GM21360 (cell line): ENCODE measurements around the gene CTNNBL1.

Experiments used
- ATAC-seq: cut with Tn5 transposase; IDR thresholded peaks from one replicate; pipeline ENCODE4 v1.9.1; 2021; ENCODE audit warnings: mild to moderate bottlenecking, moderate library complexity; ENCODE audit not compliant: unreplicated experiment

The CTNNBL1 gene

DNA sequence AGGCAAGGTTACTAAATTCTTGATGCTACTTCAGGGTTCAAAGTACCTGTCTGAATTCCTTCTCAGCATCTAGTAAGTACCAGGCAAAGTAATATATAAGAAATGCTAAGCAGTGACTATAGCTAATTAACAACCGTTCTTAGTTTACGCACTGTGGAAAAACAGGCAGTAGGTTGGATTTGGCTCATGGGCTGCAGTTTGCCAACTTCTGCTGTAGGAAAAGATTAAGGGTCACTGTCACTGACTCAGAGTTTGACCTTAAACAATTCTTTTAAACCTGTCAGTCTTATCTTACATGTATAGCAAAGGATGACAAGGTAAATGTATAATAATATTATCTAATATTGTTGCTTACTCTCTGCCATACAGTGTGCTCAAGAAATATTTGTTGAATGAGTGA, 42.3 kb downstream of the CTNNBL1 start:
- ATAC-seq, result no peak

DNA sequence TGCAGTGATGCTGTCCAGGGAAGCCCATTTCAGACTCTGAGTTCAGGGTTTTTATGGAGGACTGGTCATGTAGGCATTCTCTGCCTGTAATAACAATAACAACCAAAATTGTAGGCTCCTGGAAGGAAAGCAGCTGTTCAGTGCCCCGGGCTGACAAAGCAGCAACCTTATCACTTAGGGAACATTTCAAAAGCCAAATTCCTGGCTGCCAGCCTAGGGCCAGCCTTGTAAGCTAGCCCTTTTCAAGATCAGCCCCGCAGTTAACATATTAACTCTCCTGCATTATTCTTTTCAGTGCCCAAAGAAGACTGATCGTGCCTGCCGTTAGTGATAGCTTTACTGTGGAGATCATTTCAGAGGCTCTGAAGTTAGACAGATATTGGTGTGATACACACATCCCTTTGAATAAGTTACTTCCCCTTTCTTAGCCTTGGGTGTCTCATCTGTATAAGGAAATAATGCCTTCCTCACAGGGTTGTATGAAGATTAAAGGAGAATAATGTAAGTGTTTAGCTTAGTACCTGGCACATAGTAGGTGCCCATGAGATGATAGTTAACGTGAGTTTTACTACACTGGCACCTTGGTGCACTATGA, 44.1 kb downstream of the CTNNBL1 start:
- ATAC-seq, result no peak

DNA sequence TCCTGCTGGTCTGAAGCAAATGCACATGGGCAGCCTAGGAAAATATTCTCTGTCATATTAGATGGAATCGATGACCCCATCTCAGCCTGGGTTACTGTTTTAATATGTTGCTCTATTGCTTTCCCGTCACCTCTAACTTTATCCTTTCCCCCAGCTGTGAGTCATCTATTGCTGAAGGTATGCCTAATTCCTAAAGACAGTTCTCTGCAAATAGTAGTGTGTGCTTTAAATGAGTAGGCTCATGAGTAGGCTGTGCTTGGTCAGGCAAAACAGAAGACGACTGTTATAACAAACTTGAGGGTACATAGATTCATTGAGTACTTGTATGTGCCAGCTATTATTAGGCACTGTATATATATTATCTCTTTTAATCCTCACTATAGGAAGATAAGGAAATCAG, 47.2 kb downstream of the CTNNBL1 start:
- ATAC-seq, result no peak

DNA sequence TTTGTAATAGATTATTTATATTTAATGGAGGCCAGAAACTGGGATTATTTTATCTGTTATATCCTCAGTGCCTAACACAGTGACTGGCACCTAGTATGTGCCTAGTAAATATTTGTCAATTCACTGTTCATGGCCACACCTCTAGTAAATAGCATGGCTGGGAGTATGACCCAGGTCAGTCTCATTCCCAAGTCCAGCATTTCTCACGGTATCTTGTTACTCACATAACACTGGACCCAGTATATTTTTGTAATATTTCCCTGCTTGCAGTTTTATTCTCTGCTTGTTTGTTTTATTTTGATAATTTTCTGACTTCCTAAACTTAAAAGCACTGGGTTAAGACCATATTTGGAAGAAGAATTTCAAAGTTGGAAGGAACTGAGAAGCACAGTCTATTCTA, 47.7 kb downstream of the CTNNBL1 start:
- no peak for ATAC-seq

DNA sequence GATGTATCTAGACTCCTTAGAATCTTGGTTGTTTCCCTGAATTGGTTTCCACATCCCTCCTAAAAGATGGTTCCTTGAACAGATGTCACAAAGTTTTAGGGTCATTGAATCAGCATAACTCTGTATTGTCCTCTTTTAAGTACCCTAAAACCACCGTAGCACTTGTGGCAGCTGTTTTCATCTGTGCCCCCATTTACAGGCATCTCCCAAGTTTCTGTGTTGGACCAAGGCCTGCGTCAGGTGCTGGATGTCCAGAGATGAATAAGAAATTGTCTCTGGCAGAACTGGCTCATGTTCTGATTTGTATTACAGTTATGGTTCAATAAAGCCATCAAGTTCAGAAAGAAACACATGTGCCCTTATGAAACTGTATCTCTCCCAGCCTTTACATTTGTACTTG, 48.3 kb downstream of the CTNNBL1 start:
- no peak for ATAC-seq

DNA sequence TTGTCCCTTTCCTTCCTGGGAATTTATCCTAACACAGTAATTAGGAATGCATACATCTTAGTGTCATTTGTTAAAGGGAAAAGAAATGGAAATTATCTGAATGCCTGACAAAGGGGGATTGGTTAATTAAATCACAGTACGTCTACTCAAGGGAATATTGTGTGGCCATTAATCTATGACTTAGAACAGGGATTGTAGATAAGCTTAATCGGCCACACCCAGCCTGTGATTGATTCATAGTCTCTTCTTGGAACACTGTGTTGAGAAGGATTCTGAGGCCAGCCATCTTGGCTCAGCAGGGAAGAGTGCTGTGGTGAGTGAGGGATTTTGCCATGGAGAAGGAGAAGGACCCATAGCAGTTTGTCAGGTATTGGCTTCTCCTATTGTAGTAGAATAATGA, 50.5 kb downstream of the CTNNBL1 start:
- no peak for ATAC-seq

DNA sequence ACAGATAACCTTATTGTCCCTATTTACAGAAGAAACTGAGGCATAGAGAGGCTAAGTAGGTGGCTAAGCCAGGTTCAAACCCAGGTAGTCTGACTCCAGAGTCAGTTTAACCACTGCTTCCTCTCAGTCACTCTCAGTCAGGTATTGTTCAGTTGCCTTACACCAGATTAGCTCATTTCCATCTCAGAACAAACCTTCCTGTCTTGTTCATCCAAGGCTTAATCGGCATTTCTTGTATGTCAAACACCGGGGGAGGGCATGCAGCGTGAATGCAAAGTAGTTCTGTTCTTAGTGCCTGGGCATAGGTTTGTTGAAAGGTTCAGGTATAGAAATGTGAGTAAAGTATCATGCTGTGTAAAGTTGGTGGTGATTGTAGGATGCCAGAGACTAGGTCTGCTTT, 51.7 kb downstream of the CTNNBL1 start:
- no peak for ATAC-seq

DNA sequence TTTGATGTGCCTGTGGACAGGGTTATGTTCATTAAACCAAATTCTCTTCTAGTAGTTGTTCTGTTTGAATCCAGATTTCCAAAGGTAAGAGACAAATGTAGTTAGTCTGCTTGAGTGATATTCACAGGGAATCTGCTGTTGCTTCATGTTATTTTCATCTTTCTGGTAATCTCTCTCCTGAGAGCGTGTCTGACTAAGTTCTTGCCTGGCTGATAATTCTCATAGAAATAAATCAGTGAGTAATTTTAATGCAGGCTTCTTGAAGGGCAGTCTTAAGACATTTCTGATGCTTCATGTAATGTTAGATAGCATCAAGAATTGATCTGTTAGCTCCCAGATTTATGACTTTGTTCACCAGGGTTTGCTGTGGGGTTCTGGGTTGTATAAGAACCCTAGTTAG, 54.2 kb downstream of the CTNNBL1 start:
- ATAC-seq, result no peak

DNA sequence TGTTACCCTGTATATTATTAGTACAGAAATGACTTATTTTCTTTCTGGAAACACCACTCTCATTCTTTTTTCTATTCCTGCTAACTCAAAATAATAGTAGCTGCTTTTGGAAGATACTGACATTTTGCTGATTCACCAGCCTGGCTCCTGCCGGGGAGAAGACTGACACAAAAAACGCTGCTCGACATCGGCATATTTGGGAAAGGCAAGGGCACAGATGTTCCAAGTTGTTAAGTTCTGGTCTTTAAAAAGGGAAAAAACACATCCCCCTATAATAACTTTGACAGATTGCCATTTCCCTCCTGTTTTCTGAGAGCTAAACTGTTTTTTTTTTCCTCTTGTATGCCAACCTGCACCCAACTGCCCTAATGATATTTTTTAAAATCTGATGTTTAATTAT, 55.4 kb downstream of the CTNNBL1 start:
- ATAC-seq, result no peak

DNA sequence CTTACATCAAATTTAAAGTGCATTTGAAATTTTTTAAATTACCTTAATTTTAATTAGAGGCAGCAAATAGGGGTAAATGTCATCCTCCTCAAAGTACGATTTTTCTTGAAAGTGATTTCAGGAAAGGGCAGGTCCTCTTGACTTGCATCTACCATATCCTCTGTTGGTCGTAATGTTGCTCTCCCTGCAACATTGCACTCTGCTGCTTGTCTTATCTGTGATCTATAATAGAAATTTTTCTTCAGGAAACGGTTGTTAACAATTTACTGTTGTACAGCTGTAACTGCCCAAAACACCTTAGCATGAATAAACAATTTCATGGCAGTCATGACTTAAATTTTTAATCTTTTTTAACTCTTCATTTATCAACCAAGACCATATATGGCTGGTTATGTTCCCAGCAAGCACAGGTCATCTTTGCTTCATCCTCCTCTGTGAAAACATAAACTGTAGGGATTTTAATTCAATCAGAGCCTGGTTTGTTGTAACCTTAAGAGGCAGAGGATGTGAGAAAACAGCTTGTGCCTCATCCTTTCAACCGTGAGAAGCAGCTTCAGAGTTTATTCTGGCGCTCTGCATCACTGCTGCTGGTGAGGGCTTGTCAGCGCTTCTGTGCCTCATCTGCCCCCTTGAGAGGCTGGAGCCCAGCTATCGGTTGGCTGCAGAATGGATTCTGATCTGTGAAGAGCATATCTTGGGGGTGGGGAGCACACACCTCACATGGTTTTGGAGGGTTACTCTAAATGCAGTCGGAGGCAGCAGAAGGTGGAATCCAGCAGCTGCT, 56.0 kb downstream of the CTNNBL1 start:
- ATAC-seq, result no peak

DNA sequence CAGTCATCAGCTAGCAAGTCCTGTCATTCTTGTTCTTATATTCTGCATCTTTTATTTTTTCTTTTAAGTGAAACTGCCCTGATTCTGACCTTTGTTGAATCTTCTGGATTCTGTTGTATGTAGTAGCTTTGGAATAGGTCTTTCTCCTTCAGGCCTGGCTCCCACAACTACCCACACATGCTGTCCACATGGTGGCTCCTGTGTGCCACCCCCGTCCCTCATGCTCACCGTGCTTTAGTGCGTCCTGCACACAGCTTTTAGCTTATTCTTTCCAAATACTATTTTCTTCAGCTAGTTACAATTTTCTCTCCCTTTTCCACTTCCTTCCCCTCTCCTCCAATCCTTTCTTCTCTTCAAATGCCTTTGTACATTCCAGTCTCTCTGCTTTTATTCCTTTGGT, 61.8 kb downstream of the CTNNBL1 start:
- no peak for ATAC-seq

DNA sequence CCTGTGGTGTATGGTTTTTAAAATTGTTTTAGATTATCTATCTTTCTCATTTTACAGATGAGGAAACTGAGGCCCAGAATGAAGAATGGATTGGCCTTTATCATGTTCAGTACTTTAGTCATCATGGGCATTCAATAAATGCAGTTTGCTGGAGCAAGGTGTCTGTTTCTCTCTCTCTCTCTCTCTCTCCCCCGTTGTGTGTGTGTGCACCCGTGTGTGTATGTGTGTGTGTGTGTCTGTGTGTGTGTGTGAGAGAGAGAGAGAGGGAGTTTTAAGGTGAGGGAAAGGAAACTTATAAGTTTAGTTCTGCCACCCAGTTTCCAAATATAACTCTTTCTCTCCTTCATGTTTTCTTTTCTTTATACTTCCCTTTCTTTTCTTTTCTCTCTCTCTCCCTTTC, 62.4 kb downstream of the CTNNBL1 start:
- no peak for ATAC-seq

DNA sequence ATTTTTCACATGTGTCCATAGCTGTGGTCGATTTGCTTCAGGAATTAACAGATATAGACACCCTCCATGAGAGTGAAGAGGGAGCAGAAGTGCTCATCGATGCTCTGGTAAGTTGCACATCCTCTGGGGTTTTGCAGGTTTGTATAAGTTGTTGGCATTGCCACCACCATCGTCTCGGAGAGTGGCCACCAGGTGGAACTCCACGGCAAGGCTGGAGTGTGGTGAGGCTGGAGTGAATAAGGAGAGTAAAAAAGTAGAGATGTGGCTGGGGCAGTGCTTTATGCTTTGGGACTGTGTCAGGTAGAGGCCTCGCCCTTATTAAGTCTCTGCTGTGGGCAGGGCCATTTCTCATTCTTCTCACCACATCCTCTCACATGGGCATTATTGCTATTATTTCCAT, 63.7 kb downstream of the CTNNBL1 start:
- no peak for ATAC-seq

DNA sequence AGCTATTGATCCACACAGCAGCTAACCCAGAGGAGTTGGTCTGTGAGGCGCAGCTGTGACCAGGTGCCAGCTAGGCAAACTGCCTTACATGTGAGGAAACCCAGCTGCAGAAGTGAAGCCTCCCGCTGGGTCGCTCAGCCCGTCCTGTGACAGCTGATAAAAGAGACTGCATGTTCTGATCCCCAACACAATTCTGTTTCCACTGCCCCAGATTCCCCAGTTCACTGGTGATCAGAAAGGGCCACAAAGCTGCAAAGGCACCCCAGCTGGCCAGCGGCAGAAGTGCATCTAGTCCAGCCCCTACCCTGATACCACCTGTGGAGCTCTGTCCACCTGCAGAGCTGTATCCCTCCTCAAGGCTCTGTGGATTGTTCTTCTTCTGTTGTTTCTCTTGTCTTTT, 64.5 kb downstream of the CTNNBL1 start:
- no peak for ATAC-seq

DNA sequence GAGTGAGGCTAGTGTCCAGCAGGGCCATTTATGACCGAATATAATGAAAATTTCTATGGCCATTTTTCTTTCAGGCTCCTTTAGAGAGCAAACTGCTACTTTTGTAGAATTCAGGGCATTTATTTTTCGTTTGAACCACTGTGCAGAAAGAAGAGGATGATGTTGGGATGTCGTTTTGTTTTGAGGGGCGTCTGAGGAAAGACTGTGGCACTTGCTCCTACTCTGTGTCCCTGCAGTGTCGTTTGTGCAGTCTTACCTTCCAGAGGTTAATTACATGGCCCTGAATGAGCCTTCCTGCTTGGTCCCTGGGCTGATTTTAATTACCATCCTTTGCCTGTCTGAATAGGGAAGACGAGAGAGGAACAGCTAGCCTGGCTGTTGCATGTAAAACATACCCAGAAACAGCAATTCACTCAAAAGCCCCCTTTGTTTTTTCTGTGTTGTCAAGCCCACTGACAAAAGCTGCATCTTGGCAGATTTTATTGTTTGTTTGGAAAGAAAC, 65.3 kb downstream of the CTNNBL1 start:
- no peak for ATAC-seq

DNA sequence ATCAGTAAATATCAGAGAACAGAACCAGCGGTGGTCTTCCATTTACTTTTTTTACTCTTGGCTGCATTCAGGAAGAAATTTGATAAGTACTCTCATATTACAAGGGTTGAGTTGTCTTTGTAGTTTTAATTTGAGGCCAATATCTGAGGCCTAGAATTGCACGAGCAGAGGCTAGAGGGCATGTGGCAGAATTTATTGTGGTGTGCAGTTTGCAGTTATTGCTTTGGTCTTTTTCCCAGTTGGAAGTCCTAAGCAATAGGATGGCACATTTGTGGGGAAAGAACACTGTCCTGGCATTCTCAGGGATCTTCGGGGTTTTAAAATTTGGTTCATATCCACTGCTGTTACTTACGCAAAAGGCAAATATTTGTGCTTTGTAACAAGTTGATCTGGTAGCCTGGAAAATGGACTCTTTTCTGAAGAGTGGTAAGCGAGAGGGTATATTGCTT, 66.0 kb downstream of the CTNNBL1 start:
- no peak for ATAC-seq

DNA sequence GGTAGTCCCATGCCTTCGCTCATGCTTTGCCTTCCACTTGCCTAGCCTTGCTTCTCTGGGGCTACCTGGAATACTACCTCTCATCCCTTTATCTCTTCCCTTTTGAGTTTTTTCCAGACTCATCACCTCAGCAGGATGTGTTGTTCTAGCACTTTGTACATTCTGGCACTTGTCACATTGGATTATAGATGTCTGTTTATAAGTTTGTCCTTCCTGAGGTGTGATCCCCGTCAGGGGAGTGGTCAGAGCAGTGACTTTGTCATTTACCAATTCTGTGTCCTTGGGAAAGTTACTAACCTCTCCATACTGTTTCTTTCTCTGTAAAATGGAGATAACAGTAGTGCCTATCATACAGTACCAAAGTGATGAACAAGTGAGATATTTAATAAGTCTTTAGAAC, 66.5 kb downstream of the CTNNBL1 start:
- ATAC-seq, result no peak

DNA sequence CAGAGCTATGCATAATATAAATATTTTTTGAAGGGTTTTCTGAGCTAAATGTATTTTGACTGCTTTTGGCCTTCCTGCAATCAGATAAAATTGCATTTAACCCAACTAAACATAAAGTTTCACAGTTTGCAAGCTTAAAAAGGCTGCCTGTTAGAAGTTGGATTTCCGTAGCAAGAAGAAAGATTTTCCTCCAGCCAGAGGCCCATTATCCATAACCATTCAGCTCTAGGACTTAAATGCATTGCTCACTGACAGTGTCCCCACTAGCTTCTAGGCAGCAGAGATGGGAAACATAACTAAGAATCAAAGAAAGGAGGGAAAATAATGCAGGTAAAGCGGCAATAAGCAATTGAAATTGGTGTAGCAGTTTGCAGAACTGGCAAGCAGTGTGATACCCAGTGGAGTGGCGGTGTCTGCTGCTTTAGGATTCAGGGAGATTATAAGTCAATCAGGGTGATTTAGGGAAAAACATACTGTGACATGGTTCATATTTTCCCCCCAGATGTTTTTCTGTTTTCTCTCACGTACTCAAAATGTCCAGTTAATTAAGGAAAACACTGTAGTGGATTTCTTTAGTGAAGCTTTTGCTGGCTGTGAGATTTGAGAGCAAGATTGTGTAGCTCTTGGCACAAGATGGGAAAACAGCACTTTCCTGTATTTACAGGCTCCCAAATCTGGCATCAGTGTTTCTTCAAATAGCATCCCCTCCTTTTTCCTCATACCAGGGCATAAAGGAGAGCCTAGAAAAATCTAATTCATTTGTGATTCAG, 69.1 kb downstream of the CTNNBL1 start:
- ATAC-seq, result no peak

DNA sequence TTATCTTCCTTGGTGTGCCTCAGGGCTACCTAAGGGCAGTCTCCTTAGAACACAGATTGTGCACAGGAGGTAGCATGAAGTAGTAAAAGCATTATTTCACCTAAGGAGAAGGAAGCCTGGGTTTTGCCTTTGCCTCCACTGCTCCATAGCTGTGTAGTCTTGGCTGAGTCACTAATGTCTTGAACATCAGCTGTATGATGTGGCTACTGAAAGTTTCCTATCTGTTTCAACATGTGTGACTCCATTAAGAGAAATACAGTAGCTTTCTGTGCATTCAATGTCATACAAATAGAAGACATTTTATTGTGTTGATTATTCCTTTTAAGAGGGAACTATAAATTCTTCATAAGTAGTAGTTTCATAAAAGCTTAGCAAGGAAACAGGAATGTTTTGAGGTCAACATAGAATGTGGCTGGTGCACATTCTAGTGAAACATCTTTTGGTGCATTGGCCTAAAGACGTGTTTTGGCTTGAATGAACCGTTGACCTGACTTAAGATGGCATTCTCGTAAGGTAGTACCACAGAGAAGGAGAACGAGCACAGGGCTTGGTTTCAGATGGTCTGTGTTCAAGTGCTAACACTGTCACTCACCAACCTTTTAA, 70.6 kb downstream of the CTNNBL1 start:
- no peak for ATAC-seq

DNA sequence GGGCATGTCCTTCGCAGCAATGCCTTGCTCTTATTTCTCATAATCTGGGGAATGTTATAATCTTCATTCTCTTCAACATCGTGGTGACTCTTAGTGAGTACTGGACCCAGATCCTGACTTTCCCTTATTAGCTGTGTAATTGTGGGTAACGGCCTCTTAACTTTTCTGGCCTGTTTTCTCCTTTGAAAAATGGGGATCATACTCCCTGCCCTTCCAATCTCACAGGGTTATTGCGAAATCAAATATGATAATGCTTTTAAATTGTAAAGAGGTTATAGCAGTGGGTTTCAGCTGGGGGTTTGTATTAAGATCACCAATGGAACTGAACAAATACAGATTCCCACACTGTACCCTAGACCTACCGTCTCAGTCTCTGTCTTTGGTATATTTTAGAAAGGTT, 77.1 kb downstream of the CTNNBL1 start:
- ATAC-seq, result no peak

DNA sequence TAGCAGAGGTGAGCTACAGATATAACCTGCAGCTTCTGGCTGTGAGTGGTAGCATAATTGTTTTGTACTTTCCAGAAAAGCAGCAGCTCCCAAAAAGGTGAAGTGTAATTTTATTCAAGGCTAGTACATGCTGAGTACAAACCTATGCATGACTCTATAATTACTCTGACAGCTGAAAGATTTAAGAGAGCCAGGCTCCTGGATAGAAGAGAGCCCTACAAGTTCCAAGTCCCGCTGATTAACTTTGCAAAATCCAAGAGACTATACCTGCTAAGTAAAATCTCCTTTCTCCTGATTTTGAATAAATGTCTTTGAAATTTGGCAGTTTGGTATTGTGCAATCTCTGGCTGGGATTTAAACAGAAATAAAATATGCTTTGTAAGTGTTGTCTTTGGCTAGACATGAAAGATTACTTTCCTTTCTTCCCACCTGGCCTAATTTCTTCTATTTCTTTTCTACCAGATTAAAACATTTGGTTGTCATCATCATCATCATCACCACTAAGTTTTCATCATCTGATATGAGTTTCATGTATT, 79.5 kb downstream of the CTNNBL1 start:
- ATAC-seq, result no peak
